Stimulated activated CD8-positive, alpha-beta memory T cell treated with anti-CD3 and anti-CD28 coated beads, Interleukin-7, amount 100 ng/mL, for 24 hours (primary cell): ENCODE measurements around the gene OSTN.
"Not testable (repeated sequence)": the region's sequence is repeated elsewhere in the genome, so short reads cannot be mapped to it uniquely, and the experiment has no call there.

ENCODE experiments used
- DNase-seq: peaks from one replicate; pipeline ENCODE4 v3.0.0-alpha.2; 2020; ENCODE audit warnings: low read depth

Gene OSTN

DNA sequence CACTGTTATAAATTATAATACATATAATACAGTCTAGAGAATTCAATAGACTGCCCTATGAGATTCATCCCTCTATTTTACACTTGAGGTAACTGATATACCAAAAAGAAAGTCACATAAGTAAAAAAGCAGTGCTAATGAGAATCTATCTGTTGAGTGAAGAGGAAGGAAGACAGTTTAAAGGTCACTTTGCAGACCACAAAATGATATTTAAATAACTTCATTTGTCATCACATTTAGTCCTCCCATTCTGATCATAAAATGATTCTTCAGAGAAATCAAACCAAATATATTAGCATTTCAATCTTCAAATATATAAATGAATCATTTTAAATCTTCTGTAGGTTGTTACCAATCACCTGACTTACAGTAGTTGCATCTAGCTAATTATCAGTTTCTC is 69.7 kb downstream of the OSTN start:
- no peak for DNase-seq

GRCh38 chr3:191269289-191270085 is 70.4 kb downstream of the OSTN start:
- no peak for DNase-seq

- DNase-seq = not testable (repeated sequence)
Observed at GRCh38 chr3:191275244-191275643, 76.2 kb downstream of the OSTN start.

GRCh38 chr3:191275751-191276150 is 76.7 kb downstream of the OSTN start:
- no peak for DNase-seq

- DNase-seq = no peak
Observed at GRCh38 chr3:191280111-191280510, 81.1 kb downstream of the OSTN start.

GRCh38 chr3:191280882-191281281 is 81.8 kb downstream of the OSTN start:
- no peak for DNase-seq

DNA sequence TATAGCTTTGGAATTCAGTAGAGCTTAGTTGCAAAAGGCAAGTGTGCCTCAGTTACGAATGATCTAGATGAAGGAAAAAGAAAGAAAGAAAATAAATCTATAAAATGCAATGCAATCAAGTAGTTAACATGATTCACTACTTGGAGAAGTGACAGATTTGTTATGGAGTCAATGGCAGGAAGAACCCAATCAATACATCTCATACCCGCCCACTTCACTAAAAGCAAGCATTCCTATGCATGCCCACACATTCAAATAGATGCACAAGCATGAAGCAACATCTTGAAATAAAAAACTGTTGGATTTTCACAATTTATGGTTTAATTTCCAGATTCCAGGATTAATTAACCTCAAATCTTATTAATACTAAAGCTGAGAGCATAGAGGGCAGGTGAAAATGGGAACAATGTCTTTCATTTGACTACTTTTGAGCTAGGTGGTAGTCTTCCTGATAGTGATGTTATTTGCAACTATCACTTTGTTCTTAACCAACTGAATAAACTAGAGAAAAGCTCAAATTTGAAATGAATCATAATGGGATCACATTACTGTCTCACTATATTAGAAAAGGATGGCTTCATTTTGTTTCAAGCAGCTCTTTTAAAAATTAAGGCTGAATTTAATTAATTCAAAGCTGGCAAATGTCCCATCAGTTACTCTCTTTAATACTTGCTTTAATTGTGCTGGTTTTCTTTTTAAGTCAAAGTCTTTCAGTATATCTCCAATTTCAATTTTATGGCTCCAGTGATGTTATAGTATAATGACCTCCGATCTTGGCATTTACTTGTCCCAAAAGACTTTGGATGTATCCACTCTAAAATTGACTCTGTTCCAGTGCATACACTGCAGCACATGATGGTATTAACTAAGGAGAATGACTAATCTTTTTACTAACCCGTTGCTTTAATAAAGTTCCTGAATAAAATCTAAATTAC is 83.5 kb downstream of the OSTN start:
- DNase-seq = no peak

DNA sequence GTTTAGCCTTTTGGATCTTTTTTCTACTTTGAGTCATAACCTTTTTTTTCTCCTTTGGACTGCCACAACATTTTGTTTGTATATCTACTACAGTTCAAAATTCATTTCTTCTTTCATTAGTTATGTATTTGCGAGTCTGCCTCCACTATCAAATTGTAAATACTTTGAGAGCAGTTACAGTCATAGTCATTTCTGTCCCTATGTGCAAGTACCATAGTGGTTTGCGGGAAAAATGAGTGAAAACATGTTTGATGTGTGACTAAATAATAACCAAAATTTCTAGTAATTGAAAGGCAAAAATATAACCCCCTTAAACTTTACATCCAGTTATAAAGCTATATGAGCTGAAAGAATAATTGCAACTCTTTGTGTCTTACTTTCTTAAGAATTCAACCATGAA is 84.4 kb downstream of the OSTN start:
- no peak for DNase-seq

DNA sequence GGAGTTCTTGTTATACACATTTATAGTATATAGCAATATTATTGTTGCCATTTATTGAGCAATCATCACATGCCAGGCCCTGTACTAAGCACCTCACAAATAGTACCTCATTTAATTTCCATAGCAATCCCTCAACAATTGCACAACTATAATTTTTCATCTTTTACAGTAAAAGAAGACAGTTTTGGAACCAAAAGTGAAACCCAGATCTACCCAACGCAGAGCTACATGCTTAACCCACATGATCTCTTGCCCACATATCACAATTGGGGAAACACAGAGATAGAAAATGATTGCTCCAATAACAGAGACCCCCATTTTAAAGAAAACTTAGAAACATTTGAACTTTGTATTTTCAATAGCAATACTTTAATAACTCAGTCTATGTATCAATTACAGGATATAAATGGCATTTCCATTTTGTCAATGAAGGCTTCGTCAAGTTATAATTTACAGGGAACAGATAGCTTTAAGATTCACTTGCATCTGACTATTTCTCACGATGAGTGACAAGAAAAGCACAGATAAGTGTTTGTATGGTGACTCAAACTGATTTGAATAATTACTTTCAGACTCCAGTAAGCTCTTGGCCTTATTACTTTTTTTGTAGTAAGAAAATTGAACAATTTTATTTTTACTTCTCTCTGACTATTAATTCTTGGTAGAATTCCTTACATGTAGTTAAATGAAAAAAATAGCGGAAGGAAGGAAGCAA is 91.4 kb downstream of the OSTN start:
- DNase-seq = no peak

- DNase-seq = no peak
Observed at GRCh38 chr3:191292243-191293015, 93.4 kb downstream of the OSTN start.

DNA sequence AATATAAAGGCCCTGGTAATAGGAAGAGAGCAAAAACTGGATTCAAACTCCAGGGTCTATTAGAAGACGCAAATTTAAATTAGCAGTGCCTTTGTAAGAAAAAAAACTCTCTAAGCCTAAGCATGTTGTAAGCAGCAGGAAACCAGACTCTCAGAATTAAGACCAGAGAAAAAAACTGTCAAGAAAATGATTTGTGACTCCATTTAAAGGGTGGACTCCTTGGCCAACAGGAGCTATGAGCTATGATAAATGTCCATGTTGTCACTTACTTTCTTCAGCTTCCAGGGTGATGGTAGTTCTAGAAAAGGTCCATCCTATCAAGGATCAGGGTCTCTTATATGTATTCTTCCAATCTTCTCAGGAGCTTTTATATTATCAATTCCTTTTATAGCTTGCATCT is 95.2 kb downstream of the OSTN start:
- no peak for DNase-seq

DNA sequence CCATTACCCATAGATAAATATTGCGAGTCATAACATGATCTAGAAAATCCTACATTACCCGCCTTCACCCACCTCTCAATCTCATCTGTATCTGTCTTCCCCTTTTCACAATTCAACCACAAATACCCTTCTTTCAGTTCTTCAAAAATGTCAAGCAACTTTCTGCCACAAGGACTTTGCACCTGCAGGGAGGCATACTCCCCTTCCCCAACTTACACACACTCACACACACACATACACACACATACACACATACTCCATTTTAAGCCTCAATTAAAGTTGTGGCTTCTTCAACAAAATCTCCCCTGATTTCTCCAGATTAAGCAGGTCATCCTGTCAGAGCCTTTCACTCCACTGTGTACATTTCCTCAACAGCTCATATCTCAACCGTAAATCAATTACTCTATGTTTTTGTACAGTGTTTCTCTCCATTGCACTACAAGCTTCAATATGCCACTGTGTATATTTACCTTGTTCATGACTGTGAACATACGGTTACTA is 97.0 kb downstream of the OSTN start:
- DNase-seq = no peak

DNA sequence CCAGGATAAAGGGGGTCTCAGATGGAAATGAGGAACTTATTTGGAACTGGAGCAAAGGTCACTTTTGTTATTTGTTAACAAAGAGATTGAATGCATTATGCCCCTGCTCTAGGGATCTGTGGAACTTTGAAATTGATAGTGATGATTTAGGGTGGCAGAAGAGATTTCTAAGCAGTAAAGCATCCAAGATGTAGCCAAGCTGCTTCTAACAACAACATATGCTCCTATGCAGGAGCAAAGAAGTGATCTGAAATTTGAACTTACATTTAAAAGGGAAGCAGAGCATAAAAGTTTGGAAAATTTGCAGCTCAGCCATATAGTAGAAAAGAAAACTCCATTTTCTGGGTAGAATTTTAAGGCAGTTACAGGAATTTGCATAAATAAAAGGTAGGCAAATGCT is 99.8 kb downstream of the OSTN start:
- DNase-seq = no peak

DNA sequence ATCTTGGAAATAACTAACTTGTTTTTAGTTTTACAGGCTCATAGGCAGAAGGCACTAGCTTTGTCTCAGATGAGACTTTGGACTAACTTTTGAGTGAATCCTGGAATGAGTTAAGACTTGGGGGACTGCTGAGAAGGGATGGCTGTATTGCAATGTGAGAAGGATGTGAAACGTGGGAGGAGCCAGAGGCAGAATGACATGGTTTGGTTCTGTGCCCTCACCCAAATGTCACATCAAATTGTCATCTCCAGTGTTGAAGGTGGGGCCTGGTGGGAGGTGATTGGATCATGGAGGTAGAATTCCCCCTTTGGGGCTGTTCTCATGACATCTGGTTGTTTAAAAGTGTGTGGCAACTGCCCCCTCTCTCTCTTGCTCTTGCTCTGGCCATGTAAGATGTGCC is 101.4 kb downstream of the OSTN start:
- DNase-seq = no peak

DNA sequence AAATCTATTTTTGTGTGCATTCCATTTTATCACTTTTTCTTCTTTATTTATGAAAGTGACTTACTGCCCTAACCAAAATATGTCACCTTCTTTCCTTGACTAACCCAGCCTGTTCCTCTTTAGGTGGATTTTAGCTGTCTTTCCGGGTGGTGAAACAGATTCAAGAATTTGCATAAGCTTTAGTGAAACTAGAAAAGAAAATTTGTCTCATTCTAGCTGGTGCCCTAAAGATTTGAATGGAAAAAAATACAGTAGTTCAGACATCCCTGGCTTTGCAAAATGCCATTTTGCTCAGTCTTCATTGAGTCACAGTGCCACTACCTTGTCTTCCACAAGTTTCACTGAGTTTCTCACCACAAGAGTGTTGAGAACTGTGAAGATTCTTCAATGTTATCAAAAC is 102.0 kb downstream of the OSTN start:
- DNase-seq = no peak

DNA sequence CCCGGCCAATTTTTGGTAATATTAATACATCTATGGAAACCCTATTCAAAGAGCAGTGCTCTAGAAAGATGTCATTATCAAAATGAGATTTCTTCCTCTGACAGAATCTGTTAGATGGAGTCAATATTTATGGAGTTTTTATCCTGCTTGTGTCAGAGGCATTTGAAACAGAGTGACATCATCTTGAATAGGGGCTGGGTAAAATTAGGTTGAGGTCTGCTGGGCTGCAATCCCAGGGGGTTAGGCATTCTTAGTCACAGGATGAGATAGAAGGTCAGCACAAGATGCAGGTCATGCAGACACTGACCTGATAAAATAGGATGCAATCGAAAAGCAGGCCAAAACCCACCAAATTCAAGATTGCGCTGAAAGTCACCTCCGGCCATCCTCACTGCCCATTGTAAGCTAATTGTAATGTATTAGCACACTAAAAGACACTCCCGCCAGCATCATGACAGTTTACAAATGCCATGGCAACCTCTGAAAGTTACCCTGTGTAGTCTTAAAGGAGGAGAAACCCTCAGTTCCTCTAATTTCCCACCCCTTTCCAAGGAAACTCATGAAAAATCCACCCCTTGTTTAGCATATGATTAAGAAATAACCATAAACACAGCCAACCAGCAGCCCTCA is 102.9 kb downstream of the OSTN start:
- no peak for DNase-seq

DNA sequence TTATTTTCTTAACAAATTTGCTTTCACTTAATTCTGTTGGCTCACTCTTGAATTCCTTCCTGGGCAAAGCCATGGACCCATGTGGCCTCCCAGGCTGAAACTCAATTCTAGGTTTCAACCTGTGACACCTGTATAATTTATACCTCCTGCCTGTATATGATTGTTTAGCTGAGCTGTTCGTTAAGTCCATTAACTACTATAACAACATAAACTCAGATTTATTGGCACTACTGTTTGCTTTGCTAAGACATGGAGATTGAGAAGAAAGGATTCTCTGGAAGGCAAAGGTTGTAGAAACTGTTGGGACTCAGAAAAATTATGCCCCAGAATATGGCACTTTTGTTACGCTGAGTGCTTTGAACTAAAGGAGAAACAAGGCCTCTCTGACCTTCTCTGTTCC is 103.4 kb downstream of the OSTN start:
- DNase-seq = no peak

DNA sequence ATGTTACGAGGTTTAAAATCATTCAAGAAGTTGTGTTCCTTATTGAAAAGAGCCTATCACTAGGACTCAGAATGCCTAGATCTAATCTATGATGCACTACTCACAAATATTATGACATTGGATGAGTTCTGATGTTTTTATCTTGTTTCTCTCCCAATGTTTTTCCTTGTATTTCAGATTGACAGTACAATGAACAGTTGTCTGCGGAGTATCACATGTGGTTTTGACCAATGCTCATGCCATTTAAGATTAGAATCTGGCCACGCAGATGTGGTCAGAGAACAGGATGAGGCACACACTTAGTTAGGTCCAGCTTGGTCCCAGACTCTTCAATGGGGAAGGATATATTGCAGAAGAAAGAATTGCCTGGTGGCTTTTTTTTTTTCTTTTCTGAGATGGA is 104.6 kb downstream of the OSTN start:
- DNase-seq = no peak

- DNase-seq = no peak
Observed at GRCh38 chr3:191306428-191306827, 107.4 kb downstream of the OSTN start.

GRCh38 chr3:191307341-191307740 is 108.3 kb downstream of the OSTN start:
- DNase-seq = no peak

DNA sequence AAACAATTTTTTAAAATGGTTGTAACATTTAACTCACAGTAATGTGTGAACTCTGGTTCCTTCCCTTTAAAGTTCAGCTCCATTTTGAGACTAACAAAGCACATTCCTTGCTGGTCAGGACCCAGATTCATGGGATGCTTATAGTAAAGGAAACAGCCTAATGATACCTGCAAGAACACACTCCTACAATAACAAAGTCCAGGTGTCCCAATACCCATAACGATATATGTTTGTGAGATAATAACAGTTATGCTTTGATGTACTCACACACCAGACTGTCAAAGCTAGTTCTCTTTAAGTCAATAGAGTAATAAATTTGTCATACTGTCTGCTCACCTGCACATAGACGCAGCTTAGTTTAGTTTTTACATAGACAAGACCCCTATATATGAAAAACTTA is 114.3 kb downstream of the OSTN start:
- DNase-seq = no peak
